ENCODE results near the gene FGD4. TPM values are rescaled to one million over a fixed set of nuclear protein-coding genes. Genes with fewer than 3 reads are reported as not detected.

FGD4 gene
- total RNA-seq, 2 donors from 2014 or later = 24.3 to 49.3 TPM

GRCh38 chr12:32362892-32363291 is 36.5 kb upstream of the FGD4 start:
- intact Hi-C loops (cut with DNase I) = loop anchor here (10.0 kb wide), 1 partner anchor 312 kb away; the partner anchor contains the start of gene DNM1L
- no peaks in the 10 kb centered on the region for H3K36me3 ChIP-seq
- no peaks in the 10 kb centered on the region for H3K27me3 ChIP-seq (replicated peaks; ENCODE audit: insufficient read depth)
- WGBS = 61% methylated on average over 3 of the region's 3 CpGs
- H3K4me1 ChIP-seq (replicated peaks) = no peaks in the 10 kb centered on the region
- no peak overlapping the region for H3K27ac ChIP-seq
- DNase-seq (ENCODE audit: low spot score) = no peak
- no peak overlapping the region for H3K4me3 ChIP-seq
- H3K9me3 ChIP-seq = no peaks in the 10 kb centered on the region
- TF ChIP-seq POLR2AphosphoS5 (IDR thresholded peaks at IDR 0.05) (no peak), POLR2A (IDR thresholded peaks at IDR 0.05) (no peak), CTCF (IDR thresholded peaks at IDR 0.05) (no peak)

GRCh38 chr12:32365473-32366064 is 33.8 kb upstream of the FGD4 start:
- peak; percentile 51 for DNase-seq (ENCODE audit: low spot score)
- WGBS = 52% methylated on average over 5 of the region's 5 CpGs
- intact Hi-C loops (cut with DNase I) = loop anchor here (10.0 kb wide), 1 partner anchor 309 kb away; the partner anchor contains the start of gene DNM1L

GRCh38 chr12:32366714-32367113 is 32.6 kb upstream of the FGD4 start:
- Histone ChIP-seq H3K36me3 (no peaks in the 10 kb centered on the region), H3K4me3 (no peak overlapping the region), H3K4me1 (replicated peaks) (no peaks in the 10 kb centered on the region), H3K9me3 (no peaks in the 10 kb centered on the region), H3K27ac (no peak overlapping the region), H3K27me3 (replicated peaks; ENCODE audit: insufficient read depth) (no peaks in the 10 kb centered on the region)
- no peak for DNase-seq (ENCODE audit: low spot score)
- WGBS = 93% methylated on average over 1 of the region's 1 CpG
- TF ChIP-seq POLR2AphosphoS5 (IDR thresholded peaks at IDR 0.05) = no peak
- no peak for TF ChIP-seq CTCF (IDR thresholded peaks at IDR 0.05)
- TF ChIP-seq POLR2A (IDR thresholded peaks at IDR 0.05) = no peak
- intact Hi-C loops (cut with DNase I) = loop anchor here (10.0 kb wide), 1 partner anchor 308 kb away; the partner anchor contains the start of gene DNM1L

More at GRCh38 chr12:32365473-32366064, 33.8 kb upstream of the FGD4 start:
- Histone ChIP-seq H3K27me3 (replicated peaks; ENCODE audit: insufficient read depth) (no peaks in the 10 kb centered on the region), H3K4me3 (no peak overlapping the region), H3K36me3 (no peaks in the 10 kb centered on the region), H3K4me1 (replicated peaks) (no peaks in the 10 kb centered on the region), H3K9me3 (no peaks in the 10 kb centered on the region), H3K27ac (no peak overlapping the region)
- TF ChIP-seq CTCF (IDR thresholded peaks at IDR 0.05) = peak; percentile 37 to 82 (median 76)
- no peak for TF ChIP-seq POLR2A (IDR thresholded peaks at IDR 0.05)
- TF ChIP-seq POLR2AphosphoS5 (IDR thresholded peaks at IDR 0.05) = peak; percentile 28

GRCh38 chr12:32367381-32367780 is 32.0 kb upstream of the FGD4 start:
- H3K4me1 ChIP-seq (replicated peaks) = no peaks in the 10 kb centered on the region
- intact Hi-C loops (cut with DNase I) = loop anchor here (10.0 kb wide), 1 partner anchor 307 kb away; the partner anchor contains the start of gene DNM1L
- no peaks in the 10 kb centered on the region for H3K27me3 ChIP-seq (replicated peaks; ENCODE audit: insufficient read depth)
- H3K27ac ChIP-seq = no peak overlapping the region
- H3K4me3 ChIP-seq = no peak overlapping the region
- DNase-seq (ENCODE audit: low spot score) = no peak
- H3K9me3 ChIP-seq = no peaks in the 10 kb centered on the region
- 82% methylated on average over 4 of the region's 4 CpGs for WGBS
- no peak for TF ChIP-seq POLR2A (IDR thresholded peaks at IDR 0.05)
- TF ChIP-seq POLR2AphosphoS5 (IDR thresholded peaks at IDR 0.05) = no peak
- no peak for TF ChIP-seq CTCF (IDR thresholded peaks at IDR 0.05)
- H3K36me3 ChIP-seq = no peaks in the 10 kb centered on the region

- Histone ChIP-seq H3K9me3 (no peaks in the 10 kb centered on the region), H3K36me3 (no peaks in the 10 kb centered on the region), H3K4me1 (replicated peaks) (no peaks in the 10 kb centered on the region), H3K27me3 (replicated peaks; ENCODE audit: insufficient read depth) (no peaks in the 10 kb centered on the region), H3K4me3 (no peak overlapping the region), H3K27ac (no peak overlapping the region)
- 46% methylated on average over 4 of the region's 4 CpGs for WGBS
- TF ChIP-seq POLR2A (IDR thresholded peaks at IDR 0.05) (no peak), CTCF (IDR thresholded peaks at IDR 0.05) (no peak), POLR2AphosphoS5 (IDR thresholded peaks at IDR 0.05) (no peak)
- no peak for DNase-seq (ENCODE audit: low spot score)
- intact Hi-C loops (cut with DNase I) = loop anchor here (10.0 kb wide), 1 partner anchor 306 kb away; the partner anchor contains the start of gene DNM1L
Measured at GRCh38 chr12:32369202-32369601, 30.2 kb upstream of the FGD4 start.

All from prostate gland (tissue), 2 donors.